Panc1 (cell line): ENCODE measurements around the gene SLC35E3.
"Not testable (repeated sequence)": the region's sequence is repeated elsewhere in the genome, so short reads cannot be mapped to it uniquely, and the experiment has no call there.

Experiments
- POLR2AphosphoS5 ChIP-seq: IDR thresholded peaks from 2 replicates; pipeline ENCODE4 v1.6.1; 2012; ENCODE audit warnings: mild to moderate bottlenecking, low read depth, low read length, moderate library complexity
- SIN3A ChIP-seq: IDR thresholded peaks from 2 replicates; pipeline ENCODE4 v1.6.1; 2012; ENCODE audit warnings: low read depth, mild to moderate bottlenecking, low read length, moderate library complexity, borderline replicate concordance; ENCODE audit not compliant: insufficient read depth
- TCF7L2 ChIP-seq: IDR thresholded peaks from 2 replicates; pipeline ENCODE4 v1.6.1; 2011; ENCODE audit warnings: mild to moderate bottlenecking, low read depth, low read length, inconsistent platforms
- TF ChIP-seq, protein P1 (sequence below): fragments of 450-650 bp; IDR thresholded peaks from 2 replicates; pipeline ENCODE4 v1.5.1; 2017; ENCODE audit warnings: mild to moderate bottlenecking
- TF ChIP-seq, protein P2 (sequence below), 2 experiments: IDR thresholded peaks; 2 replicates each; pipeline ENCODE4 v1.6.1; 2011 to 2012; ENCODE audit warnings: low read depth in 2 of 2, control low read depth in 1 of 2, low read length in 1 of 2, mild to moderate bottlenecking in 1 of 2, moderate library complexity in 1 of 2; ENCODE audit not compliant: insufficient read depth in 1 of 2

DNA sequence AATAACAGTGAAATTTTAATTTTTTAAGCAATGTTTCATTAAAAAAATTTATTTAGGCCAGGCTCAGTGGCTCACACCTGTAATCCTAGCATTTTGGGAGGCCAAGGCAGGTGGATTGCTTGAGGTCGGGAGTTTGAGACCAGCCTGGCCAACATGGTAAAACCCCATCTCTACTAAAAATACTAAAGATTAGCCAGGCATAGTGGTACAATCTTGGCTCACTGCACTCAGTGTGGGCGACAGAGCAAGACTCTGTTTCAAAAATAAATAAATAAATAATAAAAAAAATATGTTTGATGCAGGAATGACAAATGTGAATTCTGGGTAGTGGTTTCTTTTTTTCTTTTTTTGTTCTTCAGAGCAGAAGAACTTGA lies 56.4 kb downstream of the SLC35E3 start:
- TF ChIP-seq, protein P1, sequence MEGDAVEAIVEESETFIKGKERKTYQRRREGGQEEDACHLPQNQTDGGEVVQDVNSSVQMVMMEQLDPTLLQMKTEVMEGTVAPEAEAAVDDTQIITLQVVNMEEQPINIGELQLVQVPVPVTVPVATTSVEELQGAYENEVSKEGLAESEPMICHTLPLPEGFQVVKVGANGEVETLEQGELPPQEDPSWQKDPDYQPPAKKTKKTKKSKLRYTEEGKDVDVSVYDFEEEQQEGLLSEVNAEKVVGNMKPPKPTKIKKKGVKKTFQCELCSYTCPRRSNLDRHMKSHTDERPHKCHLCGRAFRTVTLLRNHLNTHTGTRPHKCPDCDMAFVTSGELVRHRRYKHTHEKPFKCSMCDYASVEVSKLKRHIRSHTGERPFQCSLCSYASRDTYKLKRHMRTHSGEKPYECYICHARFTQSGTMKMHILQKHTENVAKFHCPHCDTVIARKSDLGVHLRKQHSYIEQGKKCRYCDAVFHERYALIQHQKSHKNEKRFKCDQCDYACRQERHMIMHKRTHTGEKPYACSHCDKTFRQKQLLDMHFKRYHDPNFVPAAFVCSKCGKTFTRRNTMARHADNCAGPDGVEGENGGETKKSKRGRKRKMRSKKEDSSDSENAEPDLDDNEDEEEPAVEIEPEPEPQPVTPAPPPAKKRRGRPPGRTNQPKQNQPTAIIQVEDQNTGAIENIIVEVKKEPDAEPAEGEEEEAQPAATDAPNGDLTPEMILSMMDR: not testable (repeated sequence)
- TF ChIP-seq POLR2AphosphoS5, SIN3A, TCF7L2: not testable (repeated sequence)
- TF ChIP-seq, protein P2, sequence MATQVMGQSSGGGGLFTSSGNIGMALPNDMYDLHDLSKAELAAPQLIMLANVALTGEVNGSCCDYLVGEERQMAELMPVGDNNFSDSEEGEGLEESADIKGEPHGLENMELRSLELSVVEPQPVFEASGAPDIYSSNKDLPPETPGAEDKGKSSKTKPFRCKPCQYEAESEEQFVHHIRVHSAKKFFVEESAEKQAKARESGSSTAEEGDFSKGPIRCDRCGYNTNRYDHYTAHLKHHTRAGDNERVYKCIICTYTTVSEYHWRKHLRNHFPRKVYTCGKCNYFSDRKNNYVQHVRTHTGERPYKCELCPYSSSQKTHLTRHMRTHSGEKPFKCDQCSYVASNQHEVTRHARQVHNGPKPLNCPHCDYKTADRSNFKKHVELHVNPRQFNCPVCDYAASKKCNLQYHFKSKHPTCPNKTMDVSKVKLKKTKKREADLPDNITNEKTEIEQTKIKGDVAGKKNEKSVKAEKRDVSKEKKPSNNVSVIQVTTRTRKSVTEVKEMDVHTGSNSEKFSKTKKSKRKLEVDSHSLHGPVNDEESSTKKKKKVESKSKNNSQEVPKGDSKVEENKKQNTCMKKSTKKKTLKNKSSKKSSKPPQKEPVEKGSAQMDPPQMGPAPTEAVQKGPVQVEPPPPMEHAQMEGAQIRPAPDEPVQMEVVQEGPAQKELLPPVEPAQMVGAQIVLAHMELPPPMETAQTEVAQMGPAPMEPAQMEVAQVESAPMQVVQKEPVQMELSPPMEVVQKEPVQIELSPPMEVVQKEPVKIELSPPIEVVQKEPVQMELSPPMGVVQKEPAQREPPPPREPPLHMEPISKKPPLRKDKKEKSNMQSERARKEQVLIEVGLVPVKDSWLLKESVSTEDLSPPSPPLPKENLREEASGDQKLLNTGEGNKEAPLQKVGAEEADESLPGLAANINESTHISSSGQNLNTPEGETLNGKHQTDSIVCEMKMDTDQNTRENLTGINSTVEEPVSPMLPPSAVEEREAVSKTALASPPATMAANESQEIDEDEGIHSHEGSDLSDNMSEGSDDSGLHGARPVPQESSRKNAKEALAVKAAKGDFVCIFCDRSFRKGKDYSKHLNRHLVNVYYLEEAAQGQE (IDR thresholded peaks at IDR 0.05; ENCODE audit: insufficient read depth in 1 of 2, low read depth in 2 of 2, low read length in 1 of 2): not testable (repeated sequence)
